Ishikawa (cell line): Measurements from ENCODE around the gene CLRN2.

Source experiments
- EP300 ChIP-seq: IDR thresholded peaks from 2 replicates; pipeline ENCODE4 v1.6.1; 2012; ENCODE audit warnings: borderline replicate concordance
- MAX ChIP-seq: IDR thresholded peaks from 2 replicates; pipeline ENCODE4 v1.6.1; 2012
- RAD21 ChIP-seq: IDR thresholded peaks from 2 replicates; pipeline ENCODE4 v1.6.1; 2012; ENCODE audit warnings: low read depth
- REST ChIP-seq: IDR thresholded peaks from 2 replicates; pipeline ENCODE4 v1.6.1; 2012; ENCODE audit warnings: low read depth, mild to moderate bottlenecking
- TAF1 ChIP-seq: IDR thresholded peaks from 2 replicates; pipeline ENCODE4 v1.6.1; 2012; ENCODE audit warnings: low read depth, mild to moderate bottlenecking
- ZBTB7A ChIP-seq: IDR thresholded peaks from 2 replicates; pipeline ENCODE4 v1.6.1; 2012; ENCODE audit warnings: low read depth

DNA sequence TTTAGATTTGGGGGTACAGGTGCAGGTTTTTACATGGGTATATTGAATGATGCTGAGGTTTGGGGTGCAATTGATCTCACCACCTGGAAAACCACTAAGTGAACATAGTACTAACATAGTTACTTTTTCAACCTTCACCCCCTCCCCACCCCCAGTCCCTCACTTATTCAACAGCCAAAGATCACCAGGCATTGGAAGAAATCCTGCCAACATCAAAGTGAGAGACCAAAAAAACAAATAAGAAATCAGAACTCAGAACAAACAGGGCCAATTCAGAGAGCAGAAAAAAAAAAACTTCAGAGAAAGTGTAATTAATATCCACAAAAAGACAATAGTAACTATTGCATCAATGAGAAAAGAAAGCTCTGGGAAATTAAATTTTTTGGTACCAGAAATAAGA, 41.5 kb downstream of the CLRN2 start:
- TF ChIP-seq EP300 (no peak), TAF1 (no peak), RAD21 (no peak), MAX (no peak), ZBTB7A (no peak), REST (no peak)
